ENCODE results near the gene EIF5AL1.

DNA sequence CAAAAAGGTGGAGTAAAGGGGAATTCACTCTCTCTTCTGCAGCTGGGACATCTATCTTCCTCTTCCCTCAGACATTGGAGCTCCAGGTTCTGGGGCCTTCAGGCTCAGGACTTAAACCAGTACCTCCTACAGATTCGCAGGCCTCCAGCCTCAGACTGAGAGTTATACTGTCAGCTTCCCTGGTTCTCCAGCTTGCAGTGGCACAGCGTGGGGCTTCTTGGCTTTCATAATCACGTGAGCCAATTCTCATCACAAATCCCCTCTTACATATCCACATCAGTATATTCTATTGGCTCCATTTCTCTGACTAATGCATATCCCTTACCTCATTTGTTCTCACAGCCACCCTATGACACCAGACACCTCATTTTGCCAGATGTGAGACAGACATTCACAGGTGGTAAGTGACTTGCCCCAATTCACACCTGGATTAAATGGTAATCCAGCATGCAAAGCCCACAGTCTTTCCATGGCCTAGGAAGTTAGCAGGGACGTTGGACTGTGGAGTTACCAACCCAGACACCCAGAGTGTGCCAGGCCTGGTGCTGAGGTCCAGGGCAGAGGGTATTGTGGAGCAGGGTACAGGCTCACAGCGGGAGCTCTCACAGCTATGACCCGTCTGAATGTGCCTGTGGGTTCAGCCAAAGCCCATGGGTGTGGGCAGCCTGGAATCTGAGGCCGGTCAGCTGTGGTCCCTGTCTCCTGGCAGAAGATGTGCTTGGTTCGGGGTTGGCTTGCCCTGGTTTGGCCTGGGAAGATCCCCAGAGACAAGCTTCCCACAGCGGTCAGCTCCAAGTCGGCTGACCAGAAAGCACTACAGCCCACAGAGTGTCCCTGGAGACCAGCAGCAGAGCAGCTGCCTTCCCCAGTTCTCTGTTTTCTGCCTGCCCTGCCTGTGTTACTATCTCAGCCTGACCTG, 48.5 kb upstream of the EIF5AL1 start:
- TF ChIP-seq POLR2A (IDR thresholded peaks at IDR 0.05): no peak
- no peak for TF ChIP-seq CTCF (IDR thresholded peaks at IDR 0.05)
